Left renal cortex interstitium (tissue), 4 donors: ENCODE data around the gene SCYGR4. TPM values are rescaled to one million over a fixed set of nuclear protein-coding genes. Genes with fewer than 3 reads are reported as not detected.
"Not testable (repeated sequence)": the region's sequence is repeated elsewhere in the genome, so short reads cannot be mapped to it uniquely, and the experiment has no call there.

Experiments used
- DNase-seq, 4 donors: peaks; one replicate each; pipeline ENCODE4 v3.0.0-alpha.2; 2013; ENCODE audit warnings: low read depth in 4 of 4, low spot score in 2 of 4, missing footprints in 1 of 4
- polyA plus RNA-seq, 4 donors: library from polyadenylated mRNA; unstranded; fragments of 120-200 nt; gene quantifications; one replicate each; pipeline ENCODE4 v1.2.1, GENCODE V29; 2013; ENCODE audit not compliant: insufficient read length in 4 of 4

The SCYGR4 gene
- polyA plus RNA-seq, 4 donors: not detected

- DNase-seq: no peak
Measured at GRCh38 chr2:227665189-227665940, 48.1 kb downstream of the SCYGR4 start.

DNA sequence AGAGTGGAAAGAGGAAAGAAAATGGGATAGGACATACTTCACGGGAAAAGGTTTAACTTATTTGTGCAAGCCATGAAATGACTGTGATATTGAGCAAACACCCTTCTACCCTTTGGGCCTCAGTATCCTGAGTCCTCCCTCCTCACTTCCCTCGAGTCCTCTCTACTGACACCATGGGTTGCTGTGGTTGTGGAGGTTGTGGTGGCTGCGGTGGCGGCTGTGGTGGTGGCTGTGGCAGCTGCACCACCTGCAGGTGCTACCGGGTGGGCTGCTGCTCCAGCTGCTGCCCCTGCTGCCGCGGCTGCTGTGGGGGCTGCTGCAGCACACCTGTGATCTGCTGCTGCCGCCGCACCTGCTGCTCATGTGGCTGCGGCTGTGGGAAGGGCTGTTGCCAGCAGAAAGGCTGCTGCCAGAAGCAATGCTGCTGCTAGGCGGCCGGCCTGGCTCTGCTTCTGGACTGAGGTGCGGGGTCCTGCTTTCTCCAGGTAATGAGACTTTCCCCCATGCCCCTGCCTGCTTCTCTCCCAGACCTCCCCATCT lies 49.4 kb downstream of the SCYGR4 start, which contains the start of gene SCYGR5:
Gene SCYGR5, plus strand, starts transcription at position 174 of the 540 bp plus-strand sequence. Its CDS starts 0 bp downstream, at position 174.
- DNase-seq: not testable (repeated sequence)

Other genes starting within 250 kb of the SCYGR4 start
- gene TM4SF20, start 238.2 kb upstream of the SCYGR4 start, polyA plus RNA-seq: under 1 TPM; 0.06 to 0.13 (median 0.11) TPM
- gene SCYGR1, start 229.5 kb upstream of the SCYGR4 start, polyA plus RNA-seq: not detected
- gene AGFG1, start 145.3 kb upstream of the SCYGR4 start, polyA plus RNA-seq: 10 to 100 TPM; 65.6 to 83.0 (median 72.3) TPM
- not detected for gene SCYGR2, start 18.6 kb upstream of the SCYGR4 start, polyA plus RNA-seq
- not detected for gene SCYGR3, start 2.7 kb upstream of the SCYGR4 start, polyA plus RNA-seq
- gene SCYGR5, start 49.3 kb downstream of the SCYGR4 start, polyA plus RNA-seq: not detected
- gene SLC19A3, start 100.5 kb downstream of the SCYGR4 start, polyA plus RNA-seq: 10 to 100 TPM in 2 of 4 donors, 1 to 10 TPM in 2; 5.7 to 10.4 (median 9.0) TPM
- gene SCYGR6, start 107.3 kb downstream of the SCYGR4 start, polyA plus RNA-seq: not detected
- gene SCYGR7, start 110.8 kb downstream of the SCYGR4 start, polyA plus RNA-seq: not detected
- gene SCYGR8, start 128.4 kb downstream of the SCYGR4 start, polyA plus RNA-seq: not detected
- under 1 TPM; 0.23 to 0.61 (median 0.42) TPM for gene CCL20, start 196.3 kb downstream of the SCYGR4 start, polyA plus RNA-seq